ENCODE data around the gene NTN3.
A peak's percentile ranks its signal among the peaks of the same experiment; 100 is the strongest.

Gene NTN3

DNA sequence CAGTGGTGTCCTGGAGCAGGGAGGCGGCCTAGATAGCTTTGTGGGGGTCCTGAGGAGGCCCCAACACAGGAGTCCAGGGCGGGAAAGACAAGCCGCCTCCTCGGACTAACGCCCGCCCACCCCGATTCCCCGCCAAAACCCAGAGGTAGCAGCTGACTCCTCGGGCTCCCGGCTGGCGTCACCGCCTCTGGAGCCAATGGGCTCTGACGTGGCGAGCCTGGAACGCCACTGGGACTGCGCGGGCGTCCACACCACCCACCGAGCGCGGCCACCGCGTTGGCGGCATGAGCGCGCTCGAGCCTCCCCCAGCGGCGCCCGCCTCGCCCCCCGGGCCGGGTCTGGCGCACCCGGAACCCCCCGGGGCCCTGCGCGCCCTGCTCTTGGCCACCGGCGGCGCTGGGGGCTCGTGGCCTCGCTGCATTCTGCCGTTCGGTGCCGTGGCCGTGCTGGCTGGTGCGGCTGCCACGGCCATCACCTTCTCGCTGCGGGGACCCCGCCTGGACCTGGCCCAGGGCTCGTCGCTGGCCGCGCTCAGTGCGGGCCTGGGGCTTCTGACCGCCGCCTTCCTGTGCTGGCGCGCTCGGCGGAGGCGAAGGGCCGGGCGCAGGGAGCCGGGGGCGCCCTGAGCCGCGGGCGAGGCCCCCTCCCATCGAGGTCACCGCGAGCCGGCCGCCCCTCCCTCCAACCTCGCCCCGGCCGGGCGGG lies 3.4 kb upstream of the NTN3 start:
- Mint-ChIP-seq H3K27ac (no peak overlapping the region), H3K9me3 (no peaks in the 10 kb centered on the region), H3K36me3 (ENCODE audit: low read depth) (peaks cover 2% of the 10 kb centered on the region), H3K27me3 (ENCODE audit: low read depth) (peaks cover 29% of the 10 kb centered on the region), H3K4me1 (ENCODE audit: low read depth) (peaks cover 1% of the 10 kb centered on the region), H3K4me3 (no peak overlapping the region)
- peak; percentile 33 for DNase-seq (ENCODE audit: low spot score)

- Mint-ChIP-seq H3K9me3 (no peaks in the 10 kb centered on the region), H3K27ac (no peak overlapping the region), H3K4me3 (no peak overlapping the region), H3K27me3 (ENCODE audit: low read depth) (peaks cover 35% of the 10 kb centered on the region), H3K4me1 (ENCODE audit: low read depth) (peaks cover 1% of the 10 kb centered on the region), H3K36me3 (ENCODE audit: low read depth) (no peaks in the 10 kb centered on the region)
- no peak for DNase-seq (ENCODE audit: low spot score)
Measured at GRCh38 chr16:2468233-2468724, 2.8 kb upstream of the NTN3 start.

GRCh38 chr16:2468725-2469398 lies 2.2 kb upstream of the NTN3 start:
- H3K4me1 Mint-ChIP-seq (ENCODE audit: low read depth) = peaks cover 1% of the 10 kb centered on the region
- no peaks in the 10 kb centered on the region for H3K9me3 Mint-ChIP-seq
- peaks cover 37% of the 10 kb centered on the region for H3K27me3 Mint-ChIP-seq (ENCODE audit: low read depth)
- no peak for DNase-seq (ENCODE audit: low spot score)
- H3K36me3 Mint-ChIP-seq (ENCODE audit: low read depth) = no peaks in the 10 kb centered on the region
- H3K27ac Mint-ChIP-seq = no peak overlapping the region
- H3K4me3 Mint-ChIP-seq = no peak overlapping the region

- Mint-ChIP-seq H3K36me3 (ENCODE audit: low read depth) (no peaks in the 10 kb centered on the region), H3K9me3 (no peaks in the 10 kb centered on the region), H3K27ac (no peak overlapping the region), H3K27me3 (ENCODE audit: low read depth) (peaks cover 37% of the 10 kb centered on the region), H3K4me1 (ENCODE audit: low read depth) (peaks cover 1% of the 10 kb centered on the region), H3K4me3 (no peak overlapping the region)
- DNase-seq (ENCODE audit: low spot score) = no peak
Measured at GRCh38 chr16:2469399-2470233, 1.5 kb upstream of the NTN3 start.

GRCh38 chr16:2470234-2470601 lies 879 bp upstream of the NTN3 start:
- no peak overlapping the region for H3K27ac Mint-ChIP-seq
- no peak for DNase-seq (ENCODE audit: low spot score)
- no peaks in the 10 kb centered on the region for H3K9me3 Mint-ChIP-seq
- H3K4me3 Mint-ChIP-seq = no peak overlapping the region
- H3K36me3 Mint-ChIP-seq (ENCODE audit: low read depth) = no peaks in the 10 kb centered on the region
- peaks cover 1% of the 10 kb centered on the region for H3K4me1 Mint-ChIP-seq (ENCODE audit: low read depth)
- peaks cover 37% of the 10 kb centered on the region for H3K27me3 Mint-ChIP-seq (ENCODE audit: low read depth)

- Mint-ChIP-seq H3K27me3 (ENCODE audit: low read depth) (peaks cover 37% of the 10 kb centered on the region), H3K36me3 (ENCODE audit: low read depth) (no peaks in the 10 kb centered on the region), H3K4me3 (no peak overlapping the region), H3K9me3 (no peaks in the 10 kb centered on the region), H3K4me1 (ENCODE audit: low read depth) (peaks cover 1% of the 10 kb centered on the region), H3K27ac (no peak overlapping the region)
- no peak for DNase-seq (ENCODE audit: low spot score)
Measured at GRCh38 chr16:2470603-2471015, 488 bp upstream of the NTN3 start.

DNA sequence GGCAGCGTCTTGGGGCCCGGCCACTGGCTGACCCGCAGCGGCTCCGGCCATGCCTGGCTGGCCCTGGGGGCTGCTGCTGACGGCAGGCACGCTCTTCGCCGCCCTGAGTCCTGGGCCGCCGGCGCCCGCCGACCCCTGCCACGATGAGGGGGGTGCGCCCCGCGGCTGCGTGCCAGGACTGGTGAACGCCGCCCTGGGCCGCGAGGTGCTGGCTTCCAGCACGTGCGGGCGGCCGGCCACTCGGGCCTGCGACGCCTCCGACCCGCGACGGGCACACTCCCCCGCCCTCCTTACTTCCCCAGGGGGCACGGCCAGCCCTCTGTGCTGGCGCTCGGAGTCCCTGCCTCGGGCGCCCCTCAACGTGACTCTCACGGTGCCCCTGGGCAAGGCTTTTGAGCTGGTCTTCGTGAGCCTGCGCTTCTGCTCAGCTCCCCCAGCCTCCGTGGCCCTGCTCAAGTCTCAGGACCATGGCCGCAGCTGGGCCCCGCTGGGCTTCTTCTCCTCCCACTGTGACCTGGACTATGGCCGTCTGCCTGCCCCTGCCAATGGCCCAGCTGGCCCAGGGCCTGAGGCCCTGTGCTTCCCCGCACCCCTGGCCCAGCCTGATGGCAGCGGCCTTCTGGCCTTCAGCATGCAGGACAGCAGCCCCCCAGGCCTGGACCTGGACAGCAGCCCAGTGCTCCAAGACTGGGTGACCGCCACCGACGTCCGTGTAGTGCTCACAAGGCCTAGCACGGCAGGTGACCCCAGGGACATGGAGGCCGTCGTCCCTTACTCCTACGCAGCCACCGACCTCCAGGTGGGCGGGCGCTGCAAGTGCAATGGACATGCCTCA lies 773 bp downstream of the NTN3 start:
- Mint-ChIP-seq H3K27ac (no peak overlapping the region), H3K4me3 (no peak overlapping the region), H3K4me1 (ENCODE audit: low read depth) (peaks cover 4% of the 10 kb centered on the region), H3K9me3 (no peaks in the 10 kb centered on the region), H3K36me3 (ENCODE audit: low read depth) (no peaks in the 10 kb centered on the region), H3K27me3 (ENCODE audit: low read depth) (peaks cover 37% of the 10 kb centered on the region)
- no peak for DNase-seq (ENCODE audit: low spot score)

GRCh38 chr16:2472488-2472864 lies 1.4 kb downstream of the NTN3 start:
- no peak for DNase-seq (ENCODE audit: low spot score)
- Mint-ChIP-seq H3K4me1 (ENCODE audit: low read depth) (peaks cover 5% of the 10 kb centered on the region), H3K27ac (no peak overlapping the region), H3K36me3 (ENCODE audit: low read depth) (no peaks in the 10 kb centered on the region), H3K4me3 (no peak overlapping the region), H3K9me3 (no peaks in the 10 kb centered on the region), H3K27me3 (ENCODE audit: low read depth) (peaks cover 33% of the 10 kb centered on the region)

- no peak overlapping the region for H3K27ac Mint-ChIP-seq
- H3K27me3 Mint-ChIP-seq (ENCODE audit: low read depth) = peaks cover 33% of the 10 kb centered on the region
- no peak for DNase-seq (ENCODE audit: low spot score)
- no peaks in the 10 kb centered on the region for H3K9me3 Mint-ChIP-seq
- H3K36me3 Mint-ChIP-seq (ENCODE audit: low read depth) = no peaks in the 10 kb centered on the region
- peak overlapping the region; percentile 58 for H3K4me3 Mint-ChIP-seq
- H3K4me1 Mint-ChIP-seq (ENCODE audit: low read depth) = peaks cover 5% of the 10 kb centered on the region
Measured at GRCh38 chr16:2472885-2473445, 1.9 kb downstream of the NTN3 start.

GRCh38 chr16:2473446-2473926 lies 2.4 kb downstream of the NTN3 start:
- no peak for DNase-seq (ENCODE audit: low spot score)
- peaks cover 4% of the 10 kb centered on the region for H3K4me1 Mint-ChIP-seq (ENCODE audit: low read depth)
- no peak overlapping the region for H3K27ac Mint-ChIP-seq
- H3K27me3 Mint-ChIP-seq (ENCODE audit: low read depth) = peaks cover 31% of the 10 kb centered on the region
- H3K4me3 Mint-ChIP-seq = peak overlapping the region; percentile 58
- no peaks in the 10 kb centered on the region for H3K9me3 Mint-ChIP-seq
- no peaks in the 10 kb centered on the region for H3K36me3 Mint-ChIP-seq (ENCODE audit: low read depth)

DNA sequence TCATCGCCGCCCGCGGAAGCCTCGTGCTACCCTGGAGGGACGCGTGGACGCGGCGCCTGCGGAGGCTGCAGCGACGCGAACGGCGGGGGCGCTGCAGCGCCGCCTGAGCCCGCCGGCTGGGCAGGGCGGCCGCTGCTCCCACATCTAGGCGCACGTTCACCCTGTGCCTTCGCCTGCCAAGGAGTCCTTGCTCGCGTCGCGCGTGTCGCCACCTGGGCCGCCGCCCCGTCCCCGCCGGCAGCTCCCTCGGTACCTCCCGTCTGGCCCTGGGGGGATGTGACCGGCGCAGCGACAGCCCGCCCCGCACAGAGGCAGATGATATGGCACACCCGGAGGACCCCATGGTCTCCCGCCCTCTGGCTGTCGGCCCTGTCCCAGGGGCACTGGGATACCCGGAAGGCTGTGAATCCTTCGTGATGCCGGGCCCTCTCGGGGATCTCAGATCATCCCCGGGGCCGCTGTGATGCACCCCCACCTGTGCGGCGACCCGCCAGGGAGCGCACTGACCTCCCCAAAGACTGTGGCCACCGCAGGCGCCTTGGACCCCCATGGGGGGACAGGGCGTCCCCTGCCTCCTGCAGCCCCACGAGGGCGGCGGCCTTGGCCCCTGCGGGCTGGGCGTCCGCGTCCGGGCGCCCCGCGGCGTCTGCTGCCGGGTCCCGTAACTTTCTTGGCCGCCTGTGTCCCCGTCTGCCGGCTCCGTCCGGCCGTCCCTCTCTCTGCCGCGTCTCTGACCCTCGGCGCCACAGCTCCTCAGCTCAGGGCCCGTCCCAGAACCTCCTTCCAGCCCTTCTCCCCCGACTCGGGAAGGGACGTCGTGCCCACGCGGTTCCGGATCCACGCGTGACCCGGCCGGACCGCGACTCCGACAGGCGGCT lies 3.1 kb downstream of the NTN3 start:
- Mint-ChIP-seq H3K4me1 (ENCODE audit: low read depth) (peaks cover 4% of the 10 kb centered on the region), H3K36me3 (ENCODE audit: low read depth) (no peaks in the 10 kb centered on the region), H3K27ac (peak overlapping the region; percentile 67), H3K4me3 (peak overlapping the region; percentile 62), H3K27me3 (ENCODE audit: low read depth) (peaks cover 26% of the 10 kb centered on the region), H3K9me3 (no peaks in the 10 kb centered on the region)
- peak; percentile 35 for DNase-seq (ENCODE audit: low spot score)

- Mint-ChIP-seq H3K27ac (peak within 1 kb of the TSS; percentile 67), H3K9me3 (no peaks in the 10 kb centered on the region), H3K4me1 (ENCODE audit: low read depth) (peaks cover 4% of the 10 kb centered on the region), H3K27me3 (ENCODE audit: low read depth) (peaks cover 19% of the 10 kb centered on the region), H3K36me3 (ENCODE audit: low read depth) (no peaks in the 10 kb centered on the region), H3K4me3 (peak within 1 kb of the TSS; percentile 65)
- peak; percentile 89 for DNase-seq (ENCODE audit: low spot score)
Measured at GRCh38 chr16:2474877-2475412, 3.8 kb downstream of the NTN3 start, which contains the start of gene TBC1D24. TBC1D24 (plus strand) TSS chr16:2475127; CDS start chr16:2496149, 21,022 bp downstream.
